H1 (cell line): ENCODE results near the gene CNGB1. TPM values are rescaled to one million over a fixed set of nuclear protein-coding genes. Genes with fewer than 3 reads are reported as not detected.

ENCODE experiments used
- polyA plus RNA-seq, 7 experiments: library from polyadenylated mRNA; depleted of rRNA in 3 of 7; stranded (reverse) in 5 of 7; unstranded in 2 of 7; fragments of >200 nt in 5 of 7; fragments of 200-250 nt in 2 of 7; gene quantifications; 1 replicate in 5 of 7; 2 replicates in 1 of 7; 4 replicates in 1 of 7; pipeline versions ENCODE4 v1.2.1 to v1.2.3, GENCODE V29; 2011 to 2013; ENCODE audit warnings: missing spikeins in 2 of 7, mixed read lengths in 2 of 7
- total RNA-seq: library from RNA; stranded (reverse); fragmentation: NEBNext Ultra II Directional; extraction: Animal tissue kit (Norgen Biotek cat#: 25700); gene quantifications from 2 replicates; pipeline ENCODE4 v1.2.1, GENCODE V29; 2021

CNGB1 gene
- total and polyA plus RNA-seq, 2 of the 8 experiments (the other 6 are each of a cell fraction or from before 2014, with no cell fraction given), result not detected

Other genes with a start within 250 kb of the CNGB1 start
- 50.2 and 50.3 TPM in 2 replicates for gene KATNB1, start 235.4 kb downstream of the CNGB1 start, total RNA-seq
- gene KATNB1, start 235.4 kb downstream of the CNGB1 start, polyA plus RNA-seq (2011; rRNA removed), result 60.4 and 88.4 TPM in 2 replicates
- gene KIFC3, start 168.6 kb downstream of the CNGB1 start, total RNA-seq, result 5.3 and 7.1 TPM in 2 replicates
- 2.1 and 3.8 TPM in 2 replicates for gene KIFC3, start 168.6 kb downstream of the CNGB1 start, polyA plus RNA-seq (2011; rRNA removed)
- 5.0 and 5.5 TPM in 2 replicates for gene ZNF319, start 29.5 kb upstream of the CNGB1 start, total RNA-seq
- gene ZNF319, start 29.5 kb upstream of the CNGB1 start, polyA plus RNA-seq (2011; rRNA removed), result 3.3 and 5.5 TPM in 2 replicates
- 65.4 and 72.9 TPM in 2 replicates for gene USB1, start 30.3 kb upstream of the CNGB1 start, total RNA-seq
- gene USB1, start 30.3 kb upstream of the CNGB1 start, polyA plus RNA-seq (2011; rRNA removed), result 75.9 and 81.0 TPM in 2 replicates
- gene MMP15, start 54.6 kb upstream of the CNGB1 start, total RNA-seq, result 42.2 and 44.0 TPM in 2 replicates
- 38.5 and 64.8 TPM in 2 replicates for gene MMP15, start 54.6 kb upstream of the CNGB1 start, polyA plus RNA-seq (2011; rRNA removed)
- 43.4 and 45.6 TPM in 2 replicates for gene CFAP20, start 158.3 kb upstream of the CNGB1 start, total RNA-seq
- 65.4 and 74.2 TPM in 2 replicates for gene CFAP20, start 158.3 kb upstream of the CNGB1 start, polyA plus RNA-seq (2011; rRNA removed)
- 124 and 128 TPM in 2 replicates for gene CSNK2A2, start 227.0 kb upstream of the CNGB1 start, total RNA-seq
- 29.4 and 37.9 TPM in 2 replicates for gene CSNK2A2, start 227.0 kb upstream of the CNGB1 start, polyA plus RNA-seq (2011; rRNA removed)